H1 (cell line): ENCODE results near the gene ARL2BP. TPM values are rescaled to one million over a fixed set of nuclear protein-coding genes. Genes with fewer than 3 reads are reported as not detected.

Experiments used
- CTCF ChIP-seq, 3 experiments: IDR thresholded peaks; 1 replicate in 2 of 3; 2 replicates in 1 of 3; pipeline versions ENCODE4 v1.5.1 to v1.6.1; 2011; ENCODE audit warnings: low read length in 3 of 3, mild to moderate bottlenecking in 3 of 3, inconsistent platforms in 2 of 3, low read depth in 1 of 3, moderate library complexity in 1 of 3; ENCODE audit not compliant: insufficient read depth in 1 of 3; ENCODE audit errors: control extremely low read depth in 1 of 3
- MAX ChIP-seq: IDR thresholded peaks from 2 replicates; pipeline ENCODE4 v1.6.1; 2012; ENCODE audit warnings: inconsistent platforms
- polyA plus RNA-seq, 7 experiments: library from polyadenylated mRNA; depleted of rRNA in 3 of 7; stranded (reverse) in 5 of 7; unstranded in 2 of 7; fragments of >200 nt in 5 of 7; fragments of 200-250 nt in 2 of 7; gene quantifications; 1 replicate in 5 of 7; 2 replicates in 1 of 7; 4 replicates in 1 of 7; pipeline versions ENCODE4 v1.2.1 to v1.2.3, GENCODE V29; 2011 to 2013; ENCODE audit warnings: missing spikeins in 2 of 7, mixed read lengths in 2 of 7
- total RNA-seq: library from RNA; stranded (reverse); fragmentation: NEBNext Ultra II Directional; extraction: Animal tissue kit (Norgen Biotek cat#: 25700); gene quantifications from 2 replicates; pipeline ENCODE4 v1.2.1, GENCODE V29; 2021

The ARL2BP gene
- total and polyA plus RNA-seq, 2 of the 8 experiments (the other 6 are each of a cell fraction or from before 2014, with no cell fraction given) = 13.6 to 18.3 TPM

- TF ChIP-seq CTCF (IDR thresholded peaks at IDR 0.05; ENCODE audit: control extremely low read depth in 1 of 3, insufficient read depth in 1 of 3, low read depth in 1 of 3, low read length in 3 of 3) (no peak), MAX (no peak)
Measured at GRCh38 chr16:57240851-57241250, 4.2 kb upstream of the ARL2BP start (continued).
